ENCODE data around the gene GSG1L2. TPM values are rescaled to one million over a fixed set of nuclear protein-coding genes. Genes with fewer than 3 reads are reported as not detected.
A peak's percentile ranks its signal among the peaks of the same experiment; 100 is the strongest.

GSG1L2 gene
- total RNA-seq, 1 experiment from 2014 or later: not detected

DNA sequence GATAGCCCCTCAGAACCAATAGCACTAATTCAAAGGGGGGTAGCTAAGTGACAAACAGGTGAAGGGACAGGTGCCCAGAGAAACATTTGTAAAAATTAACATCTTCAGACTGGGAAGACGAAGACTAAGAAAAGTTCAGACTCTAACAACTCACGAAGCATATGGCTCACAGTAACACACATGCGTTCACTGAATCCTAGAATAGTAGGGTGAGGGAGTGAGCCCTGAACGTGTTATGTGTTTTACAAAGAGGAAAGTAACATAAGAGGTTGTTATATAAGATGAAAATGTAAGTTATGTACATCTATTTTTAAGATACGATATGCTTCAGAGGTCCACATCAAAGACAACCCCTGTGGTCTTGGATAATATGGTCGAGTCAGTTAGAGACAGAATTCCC lies 15.2 kb downstream of the GSG1L2 start:
- H3K36me3 Mint-ChIP-seq (ENCODE audit: insufficient read depth, unreplicated experiment): no peaks in the 10 kb centered on the region
- no TSS peak for BruUV-seq (replicated peaks)
- CTCF ChIA-PET: no interaction called here
- no peaks in the 10 kb centered on the region for H3K27me3 Mint-ChIP-seq (ENCODE audit: unreplicated experiment)
- H3K4me3 Mint-ChIP-seq (ENCODE audit: low read depth, unreplicated experiment): no peak overlapping the region
- no peak for TF ChIP-seq CTCF (IDR thresholded peaks at IDR 0.05; ENCODE audit: unreplicated experiment)
- peaks cover 12% of the 10 kb centered on the region for H3K4me1 Mint-ChIP-seq (ENCODE audit: low read depth, unreplicated experiment)
- intact Hi-C loops (cut with micrococcal nuclease; ENCODE audit: unreplicated experiment): no loop called here
- no peak overlapping the region for H3K27ac Mint-ChIP-seq (ENCODE audit: unreplicated experiment)
- H3K9me3 Mint-ChIP-seq (ENCODE audit: low read depth, unreplicated experiment): peaks cover 4% of the 10 kb centered on the region
- DNase-seq: no peak

GRCh38 chr17:9805769-9806168 lies 16.1 kb downstream of the GSG1L2 start:
- peaks cover 4% of the 10 kb centered on the region for H3K9me3 Mint-ChIP-seq (ENCODE audit: low read depth, unreplicated experiment)
- H3K27me3 Mint-ChIP-seq (ENCODE audit: unreplicated experiment): no peaks in the 10 kb centered on the region
- no peak for TF ChIP-seq CTCF (IDR thresholded peaks at IDR 0.05; ENCODE audit: unreplicated experiment)
- H3K4me3 Mint-ChIP-seq (ENCODE audit: low read depth, unreplicated experiment): no peak overlapping the region
- no peak overlapping the region for H3K27ac Mint-ChIP-seq (ENCODE audit: unreplicated experiment)
- DNase-seq: no peak
- CTCF ChIA-PET: interaction anchor here (0.9 kb wide), 1 partner anchor 129 kb away, joined by 3 read pairs; no protein-coding TSS in a partner anchor
- no TSS peak for BruUV-seq (replicated peaks)
- no peaks in the 10 kb centered on the region for H3K36me3 Mint-ChIP-seq (ENCODE audit: insufficient read depth, unreplicated experiment)
- intact Hi-C loops (cut with micrococcal nuclease; ENCODE audit: unreplicated experiment): no loop called here
- peaks cover 4% of the 10 kb centered on the region for H3K4me1 Mint-ChIP-seq (ENCODE audit: low read depth, unreplicated experiment)

GRCh38 chr17:9802697-9803096 lies 19.2 kb downstream of the GSG1L2 start:
- DNase-seq: no peak
- intact Hi-C loops (cut with micrococcal nuclease; ENCODE audit: unreplicated experiment): no loop called here
- Mint-ChIP-seq H3K4me3 (ENCODE audit: low read depth, unreplicated experiment) (no peak overlapping the region), H3K36me3 (ENCODE audit: insufficient read depth, unreplicated experiment) (no peaks in the 10 kb centered on the region), H3K9me3 (ENCODE audit: low read depth, unreplicated experiment) (peaks cover 4% of the 10 kb centered on the region), H3K27ac (ENCODE audit: unreplicated experiment) (peak overlapping the region; percentile 26), H3K27me3 (ENCODE audit: unreplicated experiment) (no peaks in the 10 kb centered on the region), H3K4me1 (ENCODE audit: low read depth, unreplicated experiment) (peaks cover 8% of the 10 kb centered on the region)
- CTCF ChIA-PET: no interaction called here
- TF ChIP-seq CTCF (IDR thresholded peaks at IDR 0.05; ENCODE audit: unreplicated experiment): no peak
- no TSS peak for BruUV-seq (replicated peaks)

- Mint-ChIP-seq H3K27me3 (ENCODE audit: unreplicated experiment) (no peaks in the 10 kb centered on the region), H3K4me3 (ENCODE audit: low read depth, unreplicated experiment) (no peak overlapping the region), H3K27ac (ENCODE audit: unreplicated experiment) (peak overlapping the region; percentile 26), H3K9me3 (ENCODE audit: low read depth, unreplicated experiment) (peaks cover 4% of the 10 kb centered on the region), H3K4me1 (ENCODE audit: low read depth, unreplicated experiment) (peaks cover 8% of the 10 kb centered on the region), H3K36me3 (ENCODE audit: insufficient read depth, unreplicated experiment) (no peaks in the 10 kb centered on the region)
- no peak for TF ChIP-seq CTCF (IDR thresholded peaks at IDR 0.05; ENCODE audit: unreplicated experiment)
- CTCF ChIA-PET: no interaction called here
- peak; percentile 57 for DNase-seq
- BruUV-seq (replicated peaks): no TSS peak
- intact Hi-C loops (cut with micrococcal nuclease; ENCODE audit: unreplicated experiment): no loop called here
Observed at GRCh38 chr17:9802294-9802693, 19.6 kb downstream of the GSG1L2 start.

All from Calu3 (cell line).